Lung (tissue), 12 donors: Measurements from ENCODE around the gene ZFHX2. TPM values are rescaled to one million over a fixed set of nuclear protein-coding genes. Genes with fewer than 3 reads are reported as not detected.

Source experiments
- ATAC-seq: fragments of 200-7000 bp; cut with Tn5 transposase; one replicate; pipeline ENCODE4 v1.9.1; 2020; ENCODE audit warnings: moderate number of reproducible peaks; ENCODE audit not compliant: insufficient read depth, low FRiP score
- DNase-seq, 3 donors: peaks; one replicate each; pipeline ENCODE4 v3.0.0-alpha.2; 2013 to 2017
- H3K27ac ChIP-seq, 2 donors: one replicate each; pipeline ENCODE4 v1.5.1; 2013; ENCODE audit warnings: mild to moderate bottlenecking in 2 of 2, moderate library complexity in 2 of 2, control low read depth in 1 of 2, inconsistent platforms in 1 of 2, low read depth in 1 of 2, low read length in 1 of 2
- H3K27me3 ChIP-seq, 3 donors: one replicate each; pipeline ENCODE4 v1.5.1; 2013; ENCODE audit warnings: low read length in 2 of 3; ENCODE audit not compliant: control insufficient read depth in 3 of 3, insufficient read depth in 3 of 3
- H3K36me3 ChIP-seq, 4 donors: one replicate each; pipeline ENCODE4 v1.5.1; 2013; ENCODE audit warnings: low read length in 4 of 4, mild to moderate bottlenecking in 1 of 4, moderate library complexity in 1 of 4; ENCODE audit not compliant: control insufficient read depth in 4 of 4, insufficient read depth in 4 of 4
- H3K4me1 ChIP-seq, 5 donors: one replicate each; pipeline ENCODE4 v1.5.1; 2013; ENCODE audit warnings: low read length in 5 of 5, mild to moderate bottlenecking in 2 of 5, moderate library complexity in 1 of 5; ENCODE audit not compliant: control insufficient read depth in 5 of 5, insufficient read depth in 5 of 5
- H3K4me3 ChIP-seq: one replicate; pipeline ENCODE4 v1.5.1; 2013; ENCODE audit warnings: mild to moderate bottlenecking, control low read depth, moderate library complexity
- H3K9ac ChIP-seq, 2 donors: one replicate each; pipeline ENCODE4 v1.5.1; 2013; ENCODE audit warnings: low read length in 2 of 2, control low read depth in 1 of 2; ENCODE audit not compliant: insufficient read depth in 1 of 2
- H3K9me3 ChIP-seq, 4 donors: one replicate each; pipeline ENCODE4 v1.5.1; 2013; ENCODE audit warnings: low read length in 3 of 4, mild to moderate bottlenecking in 1 of 4, moderate library complexity in 1 of 4; ENCODE audit not compliant: control insufficient read depth in 4 of 4, insufficient read depth in 3 of 4
- WGBS, 2 donors: extraction: QIAGEN DNeasy Blood & Tissue Kit; methylation state at CpG; one replicate each; pipeline ENCODE4 v1.1.7; 2013; 5-methylcytosine and 5-hydroxymethylcytosine counted together
- polyA plus RNA-seq, 2 donors: library from polyadenylated mRNA; stranded (reverse); fragments of 200-250 nt; gene quantifications; one replicate each; pipeline ENCODE4 v1.2.1, GENCODE V29; 2013
- total RNA-seq, 2 donors: library from RNA; depleted of rRNA in 1 of 2; stranded (reverse); fragments of >200 nt in 1 of 2; gene quantifications; one replicate each; pipeline ENCODE4 v1.2.1, GENCODE V29; 2014 to 2021
- TF ChIP-seq, protein P1 (sequence below): IDR thresholded peaks from 2 replicates; pipeline ENCODE4 v1.5.1; 2012; ENCODE audit warnings: mild to moderate bottlenecking; ENCODE audit errors: control extremely low read depth, extremely low read depth
- donor health status: control.
- donor health status: control.
- donor health status: Bipolar disorder and iron deficiency.
- donor health status: healthy.
- donor health status: DM: yes; HTN: yes; CAD: no.

Gene ZFHX2
- total and polyA plus RNA-seq, 4 donors = 0.50 to 4.5 (median 0.75) TPM

DNA sequence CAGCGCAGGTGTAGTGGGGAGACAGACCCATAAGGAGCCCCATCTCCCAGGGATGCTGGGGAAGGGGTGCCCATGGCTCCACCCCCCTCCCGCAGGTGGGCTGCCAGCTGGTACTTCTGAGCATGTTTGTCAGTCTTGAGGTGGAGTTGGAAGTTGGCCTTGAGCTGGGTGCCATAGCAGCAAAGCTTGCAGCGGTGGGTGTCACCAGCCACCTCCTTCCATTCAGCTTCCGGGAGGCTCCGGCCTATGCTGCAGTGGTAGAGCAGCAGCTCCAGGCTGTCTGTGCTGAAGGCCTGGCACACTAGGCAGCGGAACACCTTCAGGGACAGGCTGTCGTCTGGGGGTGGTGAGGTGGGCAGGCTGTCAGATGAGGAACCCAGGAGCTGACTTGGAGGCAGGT lies 18.9 kb downstream of the ZFHX2 start:
- Histone ChIP-seq H3K4me3 (no peak overlapping the region), H3K27ac (no peak overlapping the region), H3K4me1 (peaks cover 0 to 5% (median 0%) of the 10 kb centered on the region in 5 donors), H3K9ac (no peak overlapping the region), H3K36me3 (no peaks in the 10 kb centered on the region), H3K27me3 (no peaks in the 10 kb centered on the region), H3K9me3 (no peaks in the 10 kb centered on the region)
- WGBS, 2 donors = 96 to 97% methylated on average over 7 of the region's 7 CpGs
- TF ChIP-seq, protein P1, sequence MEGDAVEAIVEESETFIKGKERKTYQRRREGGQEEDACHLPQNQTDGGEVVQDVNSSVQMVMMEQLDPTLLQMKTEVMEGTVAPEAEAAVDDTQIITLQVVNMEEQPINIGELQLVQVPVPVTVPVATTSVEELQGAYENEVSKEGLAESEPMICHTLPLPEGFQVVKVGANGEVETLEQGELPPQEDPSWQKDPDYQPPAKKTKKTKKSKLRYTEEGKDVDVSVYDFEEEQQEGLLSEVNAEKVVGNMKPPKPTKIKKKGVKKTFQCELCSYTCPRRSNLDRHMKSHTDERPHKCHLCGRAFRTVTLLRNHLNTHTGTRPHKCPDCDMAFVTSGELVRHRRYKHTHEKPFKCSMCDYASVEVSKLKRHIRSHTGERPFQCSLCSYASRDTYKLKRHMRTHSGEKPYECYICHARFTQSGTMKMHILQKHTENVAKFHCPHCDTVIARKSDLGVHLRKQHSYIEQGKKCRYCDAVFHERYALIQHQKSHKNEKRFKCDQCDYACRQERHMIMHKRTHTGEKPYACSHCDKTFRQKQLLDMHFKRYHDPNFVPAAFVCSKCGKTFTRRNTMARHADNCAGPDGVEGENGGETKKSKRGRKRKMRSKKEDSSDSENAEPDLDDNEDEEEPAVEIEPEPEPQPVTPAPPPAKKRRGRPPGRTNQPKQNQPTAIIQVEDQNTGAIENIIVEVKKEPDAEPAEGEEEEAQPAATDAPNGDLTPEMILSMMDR = no peak
- DNase-seq = no peak
- no peak for ATAC-seq

DNA sequence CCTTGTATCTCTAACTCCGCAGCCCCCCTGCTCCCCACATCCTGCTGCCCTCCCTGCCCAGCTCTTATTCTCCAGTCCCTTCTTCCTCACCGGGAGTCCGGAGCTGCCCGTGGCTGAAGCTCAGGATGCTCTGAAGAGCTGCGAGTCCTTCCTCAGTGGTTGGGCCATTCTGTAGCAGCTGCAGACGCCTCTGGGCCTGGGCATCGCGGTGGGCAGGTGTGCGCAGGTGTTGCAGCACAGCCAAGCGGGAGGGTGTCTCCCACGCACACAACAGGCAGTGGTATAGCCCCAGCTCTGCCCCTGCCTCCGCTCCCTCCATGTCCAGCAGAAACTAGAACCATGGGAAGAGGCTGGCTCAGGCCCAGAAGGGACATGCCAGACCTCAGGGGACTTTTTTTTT lies 20.2 kb downstream of the ZFHX2 start:
- WGBS, 2 donors = 94 to 95% methylated on average over 12 of the region's 12 CpGs
- Histone ChIP-seq H3K4me3 (no peak overlapping the region), H3K9me3 (no peaks in the 10 kb centered on the region), H3K27me3 (no peaks in the 10 kb centered on the region), H3K27ac (no peak overlapping the region), H3K36me3 (no peaks in the 10 kb centered on the region), H3K9ac (no peak overlapping the region), H3K4me1 (peaks cover 0 to 5% (median 0%) of the 10 kb centered on the region in 5 donors)
- no peak for ATAC-seq
- no peak for DNase-seq
- TF ChIP-seq, protein P1 = no peak

DNA sequence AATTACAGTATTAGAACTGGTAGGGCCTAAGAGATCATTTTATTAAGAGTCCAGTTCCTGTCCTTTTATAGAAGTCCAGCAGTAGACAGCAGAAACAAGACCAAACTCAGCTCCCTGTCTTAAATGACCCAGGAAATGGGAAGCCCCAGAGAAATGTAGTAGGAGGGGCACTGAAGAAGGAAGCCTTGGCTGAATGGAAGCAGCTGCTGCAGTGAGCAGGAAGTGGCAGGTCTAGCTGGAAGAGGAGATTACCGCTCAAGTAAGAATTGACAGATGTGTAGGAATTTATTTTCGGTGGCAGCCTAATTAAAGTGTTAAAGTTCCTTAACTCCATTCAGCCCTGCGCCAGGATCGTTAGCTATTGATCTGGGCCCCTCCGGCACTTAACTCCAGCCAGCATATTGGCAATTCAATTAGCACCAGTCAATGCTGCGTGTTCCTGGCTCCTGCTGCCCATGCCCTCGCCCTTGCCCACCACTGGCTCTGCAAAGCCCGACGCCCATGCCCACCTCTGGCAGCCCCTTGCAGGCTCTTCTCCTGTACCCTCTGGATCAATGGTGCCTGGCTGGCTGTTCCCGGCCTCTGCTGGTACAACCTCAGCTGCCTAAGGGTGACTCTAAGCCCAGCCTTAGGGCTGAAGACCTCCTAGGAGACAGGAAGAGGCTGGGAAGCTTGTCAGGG lies 21.1 kb downstream of the ZFHX2 start:
- Histone ChIP-seq H3K27me3 (no peaks in the 10 kb centered on the region), H3K27ac (no peak overlapping the region), H3K4me1 (peaks cover 0 to 5% (median 0%) of the 10 kb centered on the region in 5 donors), H3K9me3 (no peaks in the 10 kb centered on the region), H3K9ac (no peak overlapping the region), H3K4me3 (no peak overlapping the region), H3K36me3 (peaks cover 0 to 4% (median 0%) of the 10 kb centered on the region in 4 donors)
- 62 to 68% methylated on average over 10 of the region's 10 CpGs for WGBS, 2 donors
- ATAC-seq (no peak), DNase-seq (peak; percentile 54 to 79 (median 64))
- TF ChIP-seq, protein P1 = no peak
